Measurements from ENCODE around the gene FGFBP1.

FGFBP1 gene

DNA sequence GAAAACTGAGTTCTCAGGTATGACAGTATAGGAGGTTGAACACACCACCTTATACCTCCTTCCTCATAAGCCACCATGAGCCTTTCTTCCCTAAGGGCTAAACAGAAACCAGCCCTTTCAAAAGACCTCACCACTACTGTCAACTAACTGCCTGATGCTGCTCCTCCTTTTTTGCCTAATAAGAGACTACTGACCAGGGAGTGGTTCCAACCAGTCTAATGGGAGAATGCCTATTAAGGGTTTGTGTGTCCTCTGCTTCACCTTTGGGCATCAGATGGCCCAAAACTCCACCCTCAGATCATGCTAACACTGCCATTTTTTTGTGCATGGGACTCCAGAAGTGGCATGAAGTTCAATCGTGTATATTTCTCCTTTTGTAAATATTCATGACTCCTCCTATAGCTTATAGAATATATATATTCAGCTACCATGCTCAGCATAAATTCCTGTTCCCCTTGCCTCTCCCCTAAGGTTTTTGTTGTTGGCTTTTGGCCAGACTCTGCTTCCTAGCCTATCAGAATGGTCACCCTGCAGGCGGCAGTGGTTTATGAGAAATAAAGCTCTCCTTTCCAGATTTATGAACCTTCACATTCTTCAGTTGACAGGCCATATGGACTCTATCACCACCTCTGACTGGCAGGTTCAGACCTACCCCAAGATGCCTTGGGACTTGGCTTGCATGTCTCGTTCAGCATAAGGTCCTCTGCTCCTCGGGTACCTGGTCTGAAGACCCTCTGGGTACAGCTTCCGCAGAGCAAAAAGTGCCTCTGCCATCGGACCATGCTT, 28.2 kb downstream of the FGFBP1 start:
- no peak overlapping the region for H2AFZ ChIP-seq (ENCODE audit: low read depth)
- no peak overlapping the region for H3K4me2 ChIP-seq
- H3K79me2 ChIP-seq (ENCODE audit: insufficient read depth, low read depth), result no peaks in the 10 kb centered on the region
- H3K9ac ChIP-seq, result no peak overlapping the region
- H3K36me3 ChIP-seq (ENCODE audit: insufficient read depth), result no peaks in the 10 kb centered on the region
- H4K20me1 ChIP-seq (ENCODE audit: insufficient read depth), result no peaks in the 10 kb centered on the region
- H3K4me1 ChIP-seq (ENCODE audit: low read depth, poor library complexity, severe bottlenecking), result no peaks in the 10 kb centered on the region
- H3K27ac ChIP-seq, result no peak overlapping the region
- H3K27me3 ChIP-seq (ENCODE audit: insufficient read depth, low read depth), result no peaks in the 10 kb centered on the region
- TF ChIP-seq, protein P1, sequence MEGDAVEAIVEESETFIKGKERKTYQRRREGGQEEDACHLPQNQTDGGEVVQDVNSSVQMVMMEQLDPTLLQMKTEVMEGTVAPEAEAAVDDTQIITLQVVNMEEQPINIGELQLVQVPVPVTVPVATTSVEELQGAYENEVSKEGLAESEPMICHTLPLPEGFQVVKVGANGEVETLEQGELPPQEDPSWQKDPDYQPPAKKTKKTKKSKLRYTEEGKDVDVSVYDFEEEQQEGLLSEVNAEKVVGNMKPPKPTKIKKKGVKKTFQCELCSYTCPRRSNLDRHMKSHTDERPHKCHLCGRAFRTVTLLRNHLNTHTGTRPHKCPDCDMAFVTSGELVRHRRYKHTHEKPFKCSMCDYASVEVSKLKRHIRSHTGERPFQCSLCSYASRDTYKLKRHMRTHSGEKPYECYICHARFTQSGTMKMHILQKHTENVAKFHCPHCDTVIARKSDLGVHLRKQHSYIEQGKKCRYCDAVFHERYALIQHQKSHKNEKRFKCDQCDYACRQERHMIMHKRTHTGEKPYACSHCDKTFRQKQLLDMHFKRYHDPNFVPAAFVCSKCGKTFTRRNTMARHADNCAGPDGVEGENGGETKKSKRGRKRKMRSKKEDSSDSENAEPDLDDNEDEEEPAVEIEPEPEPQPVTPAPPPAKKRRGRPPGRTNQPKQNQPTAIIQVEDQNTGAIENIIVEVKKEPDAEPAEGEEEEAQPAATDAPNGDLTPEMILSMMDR (conservative IDR thresholded peaks at IDR 0.05; ENCODE audit: low read depth, low read length), result no peak
- H3K4me3 ChIP-seq (IDR thresholded peaks at IDR 0.05; ENCODE audit: insufficient read depth, low read depth, low read length), result no peak overlapping the region

DNA sequence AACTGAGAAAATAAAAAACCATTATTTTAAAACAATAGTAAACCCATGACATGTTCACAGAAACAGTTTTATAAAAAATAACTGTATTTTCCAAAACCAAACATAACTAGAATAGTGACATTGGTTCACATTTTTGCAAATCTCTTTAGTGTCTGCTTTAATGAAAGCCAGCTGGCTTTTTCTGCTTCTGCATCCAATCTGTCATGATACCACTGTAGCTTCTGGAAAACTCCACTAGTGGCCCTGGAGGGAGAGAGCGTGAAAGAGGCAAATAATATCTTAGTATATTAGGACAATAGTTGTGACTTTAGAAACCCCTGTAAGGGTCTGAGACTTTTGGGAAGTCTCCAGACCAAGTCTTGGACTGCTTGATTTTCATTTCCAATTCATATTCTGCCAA, 31.1 kb downstream of the FGFBP1 start:
- TF ChIP-seq, protein P1 (conservative IDR thresholded peaks at IDR 0.05; ENCODE audit: low read depth, low read length), result no peak
- Histone ChIP-seq H3K4me2 (no peak overlapping the region), H3K27ac (no peak overlapping the region), H3K27me3 (ENCODE audit: insufficient read depth, low read depth) (no peaks in the 10 kb centered on the region), H3K4me3 (IDR thresholded peaks at IDR 0.05; ENCODE audit: insufficient read depth, low read depth, low read length) (no peak overlapping the region), H3K36me3 (ENCODE audit: insufficient read depth) (no peaks in the 10 kb centered on the region), H2AFZ (ENCODE audit: low read depth) (no peak overlapping the region), H3K9ac (no peak overlapping the region), H3K4me1 (ENCODE audit: low read depth, poor library complexity, severe bottlenecking) (no peaks in the 10 kb centered on the region), H3K79me2 (ENCODE audit: insufficient read depth, low read depth) (no peaks in the 10 kb centered on the region), H4K20me1 (ENCODE audit: insufficient read depth) (no peaks in the 10 kb centered on the region)

DNA sequence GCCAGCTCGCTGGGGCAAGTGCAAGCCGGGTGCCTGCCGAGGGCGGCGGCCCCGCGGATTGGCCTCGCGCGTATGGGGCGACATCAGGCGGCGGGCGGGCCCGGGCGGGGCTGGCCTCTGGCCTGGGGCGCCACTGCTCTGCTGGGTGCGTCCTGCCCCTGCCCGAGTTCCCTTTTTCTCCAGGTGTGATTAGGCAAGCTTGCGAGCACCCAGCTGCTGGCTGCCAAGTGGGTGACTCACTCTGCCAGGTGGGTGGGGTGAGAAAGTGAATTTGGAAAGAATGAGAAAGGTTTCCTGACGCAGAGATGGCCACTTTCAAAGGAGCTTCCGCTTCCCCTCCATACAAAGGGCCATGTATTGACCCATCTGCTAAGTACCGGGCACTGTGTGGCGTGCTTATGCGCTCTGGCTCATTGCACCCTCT, 32.5 kb downstream of the FGFBP1 start:
- H3K9ac ChIP-seq, result no peak overlapping the region
- no peaks in the 10 kb centered on the region for H3K4me1 ChIP-seq (ENCODE audit: low read depth, poor library complexity, severe bottlenecking)
- no peak overlapping the region for H3K27ac ChIP-seq

DNA sequence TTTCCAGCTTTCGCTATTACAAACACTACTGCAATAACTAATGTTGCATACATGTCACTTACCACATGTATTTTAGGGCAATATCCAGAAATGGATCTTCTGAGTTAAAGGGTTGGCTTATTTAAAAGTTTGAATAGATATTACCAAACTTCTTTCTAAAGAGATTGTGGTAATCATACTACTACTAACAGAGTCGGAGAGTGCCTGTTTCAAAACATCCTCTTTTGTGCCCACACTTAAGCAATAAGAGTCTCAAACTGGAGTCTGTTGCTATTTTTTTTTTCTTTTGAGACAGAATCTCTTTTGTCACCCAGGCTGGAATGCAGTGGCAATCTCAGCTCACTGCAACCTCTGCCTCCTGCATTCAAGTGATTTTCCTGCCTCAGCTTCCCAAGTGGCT, 35.8 kb downstream of the FGFBP1 start:
- H3K27me3 ChIP-seq (ENCODE audit: insufficient read depth, low read depth), result no peaks in the 10 kb centered on the region
- no peak overlapping the region for H3K9ac ChIP-seq
- TF ChIP-seq, protein P1 (conservative IDR thresholded peaks at IDR 0.05; ENCODE audit: low read depth, low read length), result no peak
- no peak overlapping the region for H3K4me3 ChIP-seq (IDR thresholded peaks at IDR 0.05; ENCODE audit: insufficient read depth, low read depth, low read length)
- H3K36me3 ChIP-seq (ENCODE audit: insufficient read depth), result no peaks in the 10 kb centered on the region
- H3K4me2 ChIP-seq, result no peak overlapping the region
- no peak overlapping the region for H2AFZ ChIP-seq (ENCODE audit: low read depth)
- no peaks in the 10 kb centered on the region for H4K20me1 ChIP-seq (ENCODE audit: insufficient read depth)
- H3K4me1 ChIP-seq (ENCODE audit: low read depth, poor library complexity, severe bottlenecking), result no peaks in the 10 kb centered on the region
- no peaks in the 10 kb centered on the region for H3K79me2 ChIP-seq (ENCODE audit: insufficient read depth, low read depth)
- H3K27ac ChIP-seq, result no peak overlapping the region

More for the DNA sequence above, 32.5 kb downstream of the FGFBP1 start:
- no peak overlapping the region for H3K4me3 ChIP-seq (IDR thresholded peaks at IDR 0.05; ENCODE audit: insufficient read depth, low read depth, low read length)
- H2AFZ ChIP-seq (ENCODE audit: low read depth), result no peak overlapping the region
- no peaks in the 10 kb centered on the region for H3K79me2 ChIP-seq (ENCODE audit: insufficient read depth, low read depth)
- TF ChIP-seq, protein P1 (conservative IDR thresholded peaks at IDR 0.05; ENCODE audit: low read depth, low read length), result no peak
- no peaks in the 10 kb centered on the region for H3K36me3 ChIP-seq (ENCODE audit: insufficient read depth)
- no peaks in the 10 kb centered on the region for H4K20me1 ChIP-seq (ENCODE audit: insufficient read depth)
- no peak overlapping the region for H3K4me2 ChIP-seq
- H3K27me3 ChIP-seq (ENCODE audit: insufficient read depth, low read depth), result no peaks in the 10 kb centered on the region
